Heart left ventricle (tissue), 16 donors: ENCODE results near the gene NUP62. TPM values are rescaled to one million over a fixed set of nuclear protein-coding genes. Genes with fewer than 3 reads are reported as not detected.

Experiments
- ATAC-seq, 4 donors: fragments of 200-7000 bp; cut with Tn5 transposase; one replicate each; pipeline ENCODE4 v1.9.1; 2020 to 2022; ENCODE audit warnings: moderate library complexity in 4 of 4, mild to moderate bottlenecking in 3 of 4, moderate number of reproducible peaks in 1 of 4
- DNase-seq, 5 donors: peaks; one replicate each; pipeline ENCODE4 v3.0.0-alpha.2; 2020
- H3K27ac ChIP-seq, 12 donors: fragments of 200-600 bp; sonication (generic) in 4 of 12; one replicate each; pipeline versions ENCODE4 v1.5.0 to v1.8.0; 2016 to 2022; ENCODE audit warnings: mild to moderate bottlenecking in 2 of 12
- H3K27me3 ChIP-seq, 9 donors: fragments of 200-600 bp; sonication (generic) in 2 of 9; one replicate each; pipeline versions ENCODE4 v1.5.1 to v1.8.0; 2016 to 2022; ENCODE audit warnings: mild to moderate bottlenecking in 3 of 9
- H3K36me3 ChIP-seq, 9 donors: fragments of 200-600 bp; sonication (generic) in 2 of 9; one replicate each; pipeline versions ENCODE4 v1.5.0 to v1.8.0; 2018 to 2022; ENCODE audit warnings: mild to moderate bottlenecking in 2 of 9
- H3K4me1 ChIP-seq, 12 donors: fragments of 200-600 bp; sonication (generic) in 4 of 12; one replicate each; pipeline versions ENCODE4 v1.5.0 to v1.8.0; 2016 to 2022; ENCODE audit warnings: mild to moderate bottlenecking in 3 of 12
- H3K4me3 ChIP-seq, 12 donors: fragments of 200-600 bp; sonication (generic) in 4 of 12; one replicate each; pipeline versions ENCODE4 v1.5.0 to v1.8.0; 2017 to 2022; ENCODE audit warnings: mild to moderate bottlenecking in 9 of 12, moderate library complexity in 4 of 12
- H3K9me3 ChIP-seq, 12 donors: fragments of 200-600 bp; sonication (generic) in 4 of 12; one replicate each; pipeline versions ENCODE4 v1.5.0 to v1.8.0; 2016 to 2022; ENCODE audit warnings: mild to moderate bottlenecking in 1 of 12
- CTCF ChIP-seq, 12 donors: fragments of 200-600 bp; sonication (generic) in 4 of 12; IDR thresholded peaks; one replicate each; pipeline versions ENCODE4 v1.5.0 to v1.8.0; 2018 to 2022; ENCODE audit warnings: antibody characterized with exemption in 12 of 12, mild to moderate bottlenecking in 5 of 12
- POLR2A ChIP-seq, 2 donors: fragments of 450-650 bp; IDR thresholded peaks; one replicate each; pipeline ENCODE4 v1.6.1; 2017; ENCODE audit warnings: antibody characterized with exemption in 2 of 2, mild to moderate bottlenecking in 2 of 2, moderate library complexity in 2 of 2
- WGBS, 4 donors: extraction: QIAGEN DNeasy Blood & Tissue Kit in 2 of 4; methylation state at CpG; one replicate each; pipeline versions ENCODE4 v1.1.5 to v1.1.7; 2013 to 2018; 5-methylcytosine and 5-hydroxymethylcytosine counted together
- intact Hi-C, 10 donors: fragments of 100-400 bp; cut with DNase I; formaldehyde crosslinking; loops; one replicate each; pipeline versions ENCODE4 v1.11.1 to v1.14.2; 2022
- polyA plus RNA-seq, 2 donors: library from polyadenylated mRNA; stranded (reverse); fragments of 200-250 nt; gene quantifications; one replicate each; pipeline ENCODE4 v1.2.3, GENCODE V29; 2013
- total RNA-seq, 9 donors: library from RNA; depleted of rRNA in 2 of 9; stranded (reverse); fragments of >200 nt in 2 of 9; fragmentation: NEBNext Ultra II Directional in 3 of 9; extraction: Animal tissue kit (Norgen Biotek cat#: 25700) in 3 of 9; gene quantifications; one replicate each; pipeline versions ENCODE4 v1.1.0 to v1.2.4, GENCODE V29; 2016 to 2023
- donor health status: ischemic (EF 13 %, LVEDD 7.1; RV severe dilation, severe dysfunction).
- donor health status: healthy with polysubstance abuse.
- donor health status: DM: no; HTN: yes; CAD: no.
- donor health status: DM: no; HTN: no; CAD: no.
- donor health status: ischemic (EF 25% LVEDD 6.9; RV normal size, moderate dysfunction).
- donor health status: ischemic (EF 25% LVEDD 5.7; RV mildly dilated, moderate dysfunction).
- donor health status: healthy.
- donor health status: DM: yes; HTN: yes; CAD: no.
- donor health status: ischemic (EF 35%, LVEDD 5.7; RV mildly dilated, moderate dysfunction).
- donor health status: nonischemic (EF 11% LVEDD 7.7; RV severe dilation, severe dysfunction).
- donor health status: DM: yes; HTN: yes; CAD: no.
- donor health status: PGD.
- donor health status: ischemic (EF 29% LVEDD 5.4; RV normal size, mild dysfunction).
- donor health status: nonischemic (EF 23%, LVEDD 6.1; RV moderate dilation, normal function).

Gene NUP62
- total and polyA plus RNA-seq, 11 donors = 14.0 to 61.9 (median 33.0) TPM

- ATAC-seq (no peak), DNase-seq (no peak)
These were observed 11.1 kb upstream of the NUP62 start for GRCh38 chr19:49940482-49940791.

GRCh38 chr19:49939721-49940481 lies 10.6 kb upstream of the NUP62 start:
- no peak for DNase-seq

More at GRCh38 chr19:49940482-49940791, 11.1 kb upstream of the NUP62 start:
- Histone ChIP-seq H3K4me3 (no peak overlapping the region), H3K4me1 (peaks cover 0 to 14% (median 4%) of the 10 kb centered on the region in 12 donors), H3K27ac (no peak overlapping the region), H3K9me3 (no peaks in the 10 kb centered on the region), H3K27me3 (peaks cover 0 to 7% (median 0%) of the 10 kb centered on the region in 9 donors), H3K36me3 (no peaks in the 10 kb centered on the region)
- TF ChIP-seq POLR2A (IDR thresholded peaks at IDR 0.05) (no peak), CTCF (IDR thresholded peaks at IDR 0.05) (no peak)
- 90 to 97% (median 93%) methylated on average over 5 of the region's 5 CpGs for WGBS, 4 donors
- intact Hi-C loops = loop anchor here in 1 of 10 donors (2.0 kb wide), 1 partner anchor 42 kb away; no protein-coding TSS in a partner anchor

GRCh38 chr19:49938662-49939061 lies 9.4 kb upstream of the NUP62 start:
- Histone ChIP-seq H3K9me3 (no peaks in the 10 kb centered on the region), H3K36me3 (no peaks in the 10 kb centered on the region), H3K27me3 (peaks cover 0 to 7% (median 0%) of the 10 kb centered on the region in 9 donors), H3K27ac (no peak overlapping the region), H3K4me3 (no peak overlapping the region), H3K4me1 (peaks cover 0 to 10% (median 4%) of the 10 kb centered on the region in 12 donors)
- intact Hi-C loops = loop anchor here in 3 of 10 donors (5.0 to 10.0 kb wide), 2 partner anchors 44 to 196 kb away; no protein-coding TSS in a partner anchor
- WGBS, 4 donors = 60 to 80% (median 68%) methylated on average over 4 of the region's 4 CpGs
- ATAC-seq (no peak), DNase-seq (no peak)
- no peak for TF ChIP-seq CTCF (IDR thresholded peaks at IDR 0.05)
- no peak for TF ChIP-seq POLR2A (IDR thresholded peaks at IDR 0.05)

More at GRCh38 chr19:49939721-49940481, 10.6 kb upstream of the NUP62 start:
- 71 to 78% (median 73%) methylated on average over 4 to 7 of the region's 7 CpGs for WGBS, 4 donors
- Histone ChIP-seq H3K36me3 (no peaks in the 10 kb centered on the region), H3K4me1 (peaks cover 0 to 14% (median 4%) of the 10 kb centered on the region in 12 donors), H3K27me3 (peaks cover 0 to 7% (median 0%) of the 10 kb centered on the region in 9 donors), H3K4me3 (no peak overlapping the region), H3K9me3 (no peaks in the 10 kb centered on the region), H3K27ac (no peak overlapping the region)
- intact Hi-C loops = loop anchor here in 4 of 10 donors (2.0 to 10.0 kb wide), 3 partner anchors 42 to 195 kb away; no protein-coding TSS in a partner anchor
- TF ChIP-seq POLR2A (IDR thresholded peaks at IDR 0.05) = no peak
- no peak for TF ChIP-seq CTCF (IDR thresholded peaks at IDR 0.05)
- ATAC-seq = peak in 1 of 4 donors; percentile 20

- DNase-seq (peak; percentile 72 to 91 (median 74)), ATAC-seq (peak; percentile 73 to 90 (median 88))
- TF ChIP-seq POLR2A (IDR thresholded peaks at IDR 0.05) (no peak), CTCF (IDR thresholded peaks at IDR 0.05) (peak; percentile 90 to 99 (median 97))
- no peaks in the 10 kb centered on the region for H3K9me3 ChIP-seq
- H3K27ac ChIP-seq = no peak overlapping the region
- intact Hi-C loops = loop anchor here in 8 of 10 donors (1.0 to 10.0 kb wide), 5 partner anchors 44 to 197 kb away; no protein-coding TSS in a partner anchor
- WGBS, 4 donors = 15 to 19% (median 17%) methylated on average over 32 to 35 of the region's 35 CpGs
- no peaks in the 10 kb centered on the region for H3K36me3 ChIP-seq
- peaks cover 0 to 7% (median 0%) of the 10 kb centered on the region in 9 donors for H3K27me3 ChIP-seq
- H3K4me1 ChIP-seq = peaks cover 0 to 10% (median 4%) of the 10 kb centered on the region in 12 donors
- H3K4me3 ChIP-seq = peak overlapping the region in 8 of 12 donors; percentile 8 to 38 (median 29)
These were observed 8.6 kb upstream of the NUP62 start for GRCh38 chr19:49937750-49938381.
